ENCODE data around the gene DENND1A. TPM values are rescaled to one million over a fixed set of nuclear protein-coding genes. Genes with fewer than 3 reads are reported as not detected.
"Not testable (repeated sequence)": the region's sequence is repeated elsewhere in the genome, so short reads cannot be mapped to it uniquely, and the experiment has no call there.

The DENND1A gene, protein sequence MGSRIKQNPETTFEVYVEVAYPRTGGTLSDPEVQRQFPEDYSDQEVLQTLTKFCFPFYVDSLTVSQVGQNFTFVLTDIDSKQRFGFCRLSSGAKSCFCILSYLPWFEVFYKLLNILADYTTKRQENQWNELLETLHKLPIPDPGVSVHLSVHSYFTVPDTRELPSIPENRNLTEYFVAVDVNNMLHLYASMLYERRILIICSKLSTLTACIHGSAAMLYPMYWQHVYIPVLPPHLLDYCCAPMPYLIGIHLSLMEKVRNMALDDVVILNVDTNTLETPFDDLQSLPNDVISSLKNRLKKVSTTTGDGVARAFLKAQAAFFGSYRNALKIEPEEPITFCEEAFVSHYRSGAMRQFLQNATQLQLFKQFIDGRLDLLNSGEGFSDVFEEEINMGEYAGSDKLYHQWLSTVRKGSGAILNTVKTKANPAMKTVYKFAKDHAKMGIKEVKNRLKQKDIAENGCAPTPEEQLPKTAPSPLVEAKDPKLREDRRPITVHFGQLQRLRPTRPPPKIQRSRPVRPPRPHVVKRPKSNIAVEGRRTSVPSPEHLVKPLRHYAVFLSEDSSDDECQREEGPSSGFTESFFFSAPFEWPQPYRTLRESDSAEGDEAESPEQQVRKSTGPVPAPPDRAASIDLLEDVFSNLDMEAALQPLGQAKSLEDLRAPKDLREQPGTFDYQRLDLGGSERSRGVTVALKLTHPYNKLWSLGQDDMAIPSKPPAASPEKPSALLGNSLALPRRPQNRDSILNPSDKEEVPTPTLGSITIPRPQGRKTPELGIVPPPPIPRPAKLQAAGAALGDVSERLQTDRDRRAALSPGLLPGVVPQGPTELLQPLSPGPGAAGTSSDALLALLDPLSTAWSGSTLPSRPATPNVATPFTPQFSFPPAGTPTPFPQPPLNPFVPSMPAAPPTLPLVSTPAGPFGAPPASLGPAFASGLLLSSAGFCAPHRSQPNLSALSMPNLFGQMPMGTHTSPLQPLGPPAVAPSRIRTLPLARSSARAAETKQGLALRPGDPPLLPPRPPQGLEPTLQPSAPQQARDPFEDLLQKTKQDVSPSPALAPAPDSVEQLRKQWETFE
- 10 to 100 TPM; 12.2 to 14.5 TPM for total RNA-seq

DNA sequence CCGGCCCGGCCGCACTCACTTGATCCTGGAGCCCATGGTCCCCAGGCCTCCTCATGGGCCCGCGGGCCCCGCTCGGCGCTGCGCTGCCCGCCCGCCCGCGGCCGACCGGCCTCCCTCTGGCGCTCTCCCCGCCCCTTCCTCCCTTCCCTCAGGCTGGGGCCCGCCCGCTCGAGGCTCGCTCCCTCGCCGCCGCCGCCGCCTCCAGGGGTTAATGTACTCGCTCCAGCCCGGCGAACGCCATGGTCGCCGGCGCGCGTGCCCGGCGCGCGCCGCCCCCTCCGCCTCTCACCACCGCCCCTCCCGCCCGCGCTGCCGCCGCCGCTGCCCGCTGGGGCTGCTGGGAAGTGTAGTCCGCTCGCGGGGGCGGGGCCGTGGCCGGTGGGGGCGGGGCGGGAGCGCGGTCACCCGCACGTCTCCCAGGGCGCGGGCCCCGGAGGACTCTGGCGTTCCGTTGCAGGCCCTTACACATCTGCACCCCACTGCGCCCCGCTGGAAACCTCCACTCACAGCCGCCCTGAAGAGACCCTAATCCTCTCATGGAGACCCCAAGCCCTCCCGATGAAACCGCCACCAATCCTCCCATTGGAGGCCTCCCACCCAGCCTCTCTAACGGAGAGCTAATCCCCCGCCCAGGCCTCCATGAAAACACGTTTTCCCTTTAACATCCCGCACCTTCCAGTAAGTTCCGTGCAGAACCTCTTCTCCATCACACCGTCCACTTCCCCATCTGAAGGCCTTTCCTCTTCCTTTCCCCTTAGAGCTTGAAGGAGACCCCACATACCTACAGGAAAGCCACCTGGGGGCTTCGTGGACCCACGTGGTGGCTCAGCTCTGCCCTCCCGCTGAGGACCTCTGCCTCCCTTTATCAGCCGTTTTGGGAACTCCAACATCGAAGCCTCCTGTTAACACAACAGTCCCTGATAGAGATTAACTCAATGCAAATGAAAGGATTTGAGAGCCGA lies at the start of gene DENND1A:
Gene DENND1A (minus strand): TSS at position 257 of the 962 bp plus-strand sequence. CDS start 221 bp downstream, at position 36.
- H3K27me3 Mint-ChIP-seq: peaks cover 17% of the 10 kb centered on the region
- H3K4me3 Mint-ChIP-seq: peak within 1 kb of the TSS; percentile 78
- DNase-seq (peak; percentile 93), ATAC-seq (peak; percentile 91)
- CTCF ChIA-PET: no interaction called here
- H3K36me3 Mint-ChIP-seq: peaks cover 4% of the 10 kb centered on the region
- peak within 1 kb of the TSS; percentile 65 for H3K27ac Mint-ChIP-seq
- no peaks in the 10 kb centered on the region for H3K9me3 Mint-ChIP-seq (ENCODE audit: low read depth)
- H3K4me1 Mint-ChIP-seq: peaks cover 28% of the 10 kb centered on the region

DNA sequence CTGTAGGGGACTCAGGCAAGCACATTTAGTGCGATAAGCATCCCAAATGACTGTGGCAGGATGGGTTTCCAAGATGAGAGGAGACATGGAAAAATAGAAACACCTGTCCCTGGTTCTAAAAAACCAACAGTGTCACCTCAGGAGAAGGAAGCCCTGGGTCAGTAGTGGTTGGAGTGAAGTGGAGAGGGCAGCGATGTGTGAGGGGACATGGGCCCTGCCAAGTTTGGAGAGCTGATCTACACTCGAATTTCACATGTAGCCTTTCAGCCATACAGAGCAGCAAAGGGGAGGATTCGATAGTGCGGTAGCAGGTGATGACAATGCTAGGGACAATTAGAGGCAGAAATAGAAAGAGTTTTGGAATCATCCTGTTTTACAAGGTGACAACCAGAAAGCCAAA lies 49.1 kb upstream of the DENND1A start:
- ATAC-seq (no peak), DNase-seq (no peak)
- Mint-ChIP-seq H3K4me3 (no peak overlapping the region), H3K36me3 (no peaks in the 10 kb centered on the region), H3K4me1 (no peaks in the 10 kb centered on the region), H3K27me3 (peaks cover 37% of the 10 kb centered on the region), H3K27ac (no peak overlapping the region), H3K9me3 (ENCODE audit: low read depth) (no peaks in the 10 kb centered on the region)
- CTCF ChIA-PET: no interaction called here

DNA sequence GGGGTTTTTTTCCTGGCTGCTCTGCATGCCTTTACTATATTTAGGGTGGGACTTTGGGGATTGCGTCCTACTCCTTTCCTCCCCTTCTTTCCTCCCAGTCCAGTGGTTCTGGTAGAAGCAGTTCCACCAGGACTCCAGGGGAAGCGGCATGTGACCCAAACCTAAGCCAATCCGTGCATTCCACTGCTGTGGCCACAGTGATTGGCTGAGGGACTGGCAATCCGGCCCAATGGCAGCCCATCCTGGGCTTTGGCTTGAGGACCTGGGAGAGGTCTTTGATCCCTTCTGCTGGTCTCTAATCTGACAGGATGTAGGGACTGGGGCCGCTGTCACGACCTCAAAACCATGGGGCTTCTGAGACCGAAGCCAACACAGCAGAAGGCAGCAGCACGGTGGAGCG lies 46.7 kb upstream of the DENND1A start:
- not testable (repeated sequence) for H3K4me1 Mint-ChIP-seq; H3K27ac Mint-ChIP-seq; DNase-seq; H3K4me3 Mint-ChIP-seq; H3K36me3 Mint-ChIP-seq; H3K9me3 Mint-ChIP-seq (ENCODE audit: low read depth); ATAC-seq
- CTCF ChIA-PET: interaction anchor here (0.6 kb wide), 1 partner anchor 64 kb away, joined by 4 read pairs; no protein-coding TSS in a partner anchor
- H3K27me3 Mint-ChIP-seq: peaks cover 27% of the 10 kb centered on the region

DNA sequence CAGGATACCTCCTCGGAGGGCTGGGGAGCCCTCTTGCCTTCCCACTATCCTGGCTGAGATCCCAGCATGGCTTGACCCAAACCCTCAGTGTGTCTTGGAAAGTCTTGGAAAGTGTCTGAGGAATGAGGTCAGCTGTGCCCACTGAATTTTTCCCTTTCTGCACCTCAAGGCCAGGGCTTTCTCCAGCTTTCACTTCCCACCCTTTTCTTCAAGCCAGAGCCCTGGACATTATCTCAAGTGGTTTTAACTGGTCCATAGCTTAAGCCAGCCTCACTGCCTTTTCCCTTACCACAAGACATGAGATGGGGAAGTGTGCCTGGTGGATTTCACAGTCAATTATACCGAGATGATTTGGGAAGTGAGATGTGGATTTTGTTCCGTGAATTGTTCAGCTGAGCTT lies 45.9 kb upstream of the DENND1A start:
- H3K9me3 Mint-ChIP-seq (ENCODE audit: low read depth): no peaks in the 10 kb centered on the region
- ATAC-seq: no peak
- no peaks in the 10 kb centered on the region for H3K36me3 Mint-ChIP-seq
- no peaks in the 10 kb centered on the region for H3K4me1 Mint-ChIP-seq
- CTCF ChIA-PET: interaction anchor here (0.6 to 0.7 kb wide), 2 partner anchors 65 to 207 kb away, joined by 3 to 4 read pairs; no protein-coding TSS in a partner anchor
- DNase-seq: no peak
- H3K27ac Mint-ChIP-seq: no peak overlapping the region
- peaks cover 21% of the 10 kb centered on the region for H3K27me3 Mint-ChIP-seq
- H3K4me3 Mint-ChIP-seq: no peak overlapping the region

DNA sequence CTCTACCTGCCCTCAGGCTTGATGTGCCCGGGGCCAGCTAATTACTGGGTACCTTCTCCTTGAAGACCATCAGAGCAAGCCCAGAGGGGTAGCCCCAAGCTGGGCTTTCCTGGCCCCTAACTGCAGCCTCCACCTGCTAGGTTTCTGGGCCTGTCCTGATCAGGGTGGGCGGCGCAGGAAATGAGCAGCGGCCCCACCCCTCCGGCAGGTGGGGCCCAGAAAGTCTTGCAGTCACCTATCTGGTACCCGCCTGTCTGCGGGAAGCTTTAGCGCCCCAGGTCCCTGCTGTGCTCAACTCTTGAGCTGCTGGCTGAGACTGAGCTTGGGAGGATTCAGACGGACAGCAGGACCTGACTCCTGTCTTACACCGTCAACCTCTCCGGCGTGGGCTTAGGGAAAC lies 44.5 kb upstream of the DENND1A start:
- ATAC-seq: no peak
- no peak for DNase-seq
- Mint-ChIP-seq H3K36me3 (no peaks in the 10 kb centered on the region), H3K4me3 (no peak overlapping the region), H3K27me3 (peaks cover 10% of the 10 kb centered on the region), H3K4me1 (no peaks in the 10 kb centered on the region), H3K9me3 (ENCODE audit: low read depth) (no peaks in the 10 kb centered on the region), H3K27ac (no peak overlapping the region)
- CTCF ChIA-PET: no interaction called here

DNA sequence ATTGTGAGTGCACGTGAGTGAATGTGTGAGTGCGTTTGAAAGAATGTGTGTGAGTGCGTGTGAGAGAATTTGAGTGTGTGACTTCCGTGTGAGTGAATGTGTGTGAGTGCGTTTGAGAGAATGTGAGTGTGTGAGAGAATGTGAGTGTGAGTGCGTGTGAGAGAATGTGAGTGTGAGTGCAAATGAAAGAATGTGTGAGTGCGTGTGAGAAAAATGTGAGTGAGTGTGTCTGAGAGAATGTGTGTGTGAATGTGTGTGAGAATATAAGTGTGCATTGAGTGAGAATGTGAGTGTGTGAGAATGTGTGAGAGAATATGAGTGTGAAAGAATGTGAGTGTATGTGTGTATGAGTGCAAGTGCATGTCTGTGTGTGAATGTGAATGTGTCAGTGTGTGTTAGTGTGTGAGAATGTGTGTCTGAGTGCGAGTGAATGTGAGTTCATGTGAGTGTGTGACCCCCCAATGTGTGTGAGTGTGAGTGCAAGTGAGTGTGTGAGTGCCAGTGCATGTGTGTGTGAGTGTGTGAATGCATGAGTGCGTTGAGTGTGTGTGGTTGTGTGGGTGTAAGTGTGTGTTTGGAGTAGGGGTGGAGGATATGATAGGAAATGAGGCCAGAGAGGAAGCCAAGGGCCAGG lies 43.8 kb upstream of the DENND1A start:
- ATAC-seq (no peak), DNase-seq (no peak)
- Mint-ChIP-seq H3K36me3 (no peaks in the 10 kb centered on the region), H3K27me3 (peaks cover 3% of the 10 kb centered on the region), H3K9me3 (ENCODE audit: low read depth) (no peaks in the 10 kb centered on the region), H3K4me1 (no peaks in the 10 kb centered on the region), H3K27ac (no peak overlapping the region), H3K4me3 (no peak overlapping the region)
- CTCF ChIA-PET: no interaction called here

DNA sequence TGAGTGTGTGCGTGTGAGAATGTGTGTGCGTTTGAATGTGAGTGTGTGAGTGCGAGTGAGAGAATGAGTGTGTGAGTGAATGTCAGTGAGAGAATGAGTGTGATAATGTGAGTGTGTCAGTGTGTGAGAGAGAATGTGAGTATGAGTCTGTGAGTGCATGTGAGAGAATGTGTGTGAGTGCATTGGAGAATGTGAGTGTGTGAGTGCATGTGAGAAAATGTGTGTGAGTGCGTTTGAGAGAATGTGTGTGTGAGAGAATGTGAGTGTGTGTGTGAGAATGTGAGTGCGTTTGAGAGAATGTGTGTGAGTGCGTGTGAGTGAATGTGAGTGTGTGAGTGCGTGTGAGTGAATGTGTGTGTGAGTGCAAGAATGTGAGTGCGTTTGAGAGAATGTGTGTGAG lies 42.7 kb upstream of the DENND1A start:
- no peak for DNase-seq
- CTCF ChIA-PET: no interaction called here
- Mint-ChIP-seq H3K36me3 (no peaks in the 10 kb centered on the region), H3K27ac (no peak overlapping the region), H3K4me1 (no peaks in the 10 kb centered on the region), H3K4me3 (no peak overlapping the region), H3K27me3 (peaks cover 3% of the 10 kb centered on the region), H3K9me3 (ENCODE audit: low read depth) (no peaks in the 10 kb centered on the region)
- ATAC-seq: no peak

DNA sequence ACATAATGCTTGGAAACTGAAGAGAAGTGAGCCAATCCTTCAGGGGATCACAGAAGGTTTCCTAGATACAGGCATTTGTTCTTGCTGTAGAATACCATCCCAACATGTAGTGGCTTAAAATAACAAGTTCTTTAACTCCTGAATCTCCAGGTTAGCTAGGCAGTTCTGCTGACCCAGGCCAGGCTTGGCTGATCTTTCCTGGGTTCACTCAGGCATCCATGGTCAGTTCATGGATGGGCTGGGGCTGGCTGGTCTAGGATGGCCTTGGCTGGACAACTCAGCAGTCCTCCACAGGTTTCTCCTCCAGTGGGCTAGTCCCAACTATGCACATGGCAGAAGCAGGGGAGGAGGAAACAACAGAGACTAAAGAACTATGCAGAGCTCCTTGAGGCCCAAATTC lies 37.4 kb upstream of the DENND1A start:
- ATAC-seq (no peak), DNase-seq (no peak)
- Mint-ChIP-seq H3K4me3 (no peak overlapping the region), H3K36me3 (no peaks in the 10 kb centered on the region), H3K4me1 (peaks cover 8% of the 10 kb centered on the region), H3K27me3 (peaks cover 36% of the 10 kb centered on the region), H3K27ac (no peak overlapping the region), H3K9me3 (ENCODE audit: low read depth) (no peaks in the 10 kb centered on the region)
- CTCF ChIA-PET: no interaction called here

DNA sequence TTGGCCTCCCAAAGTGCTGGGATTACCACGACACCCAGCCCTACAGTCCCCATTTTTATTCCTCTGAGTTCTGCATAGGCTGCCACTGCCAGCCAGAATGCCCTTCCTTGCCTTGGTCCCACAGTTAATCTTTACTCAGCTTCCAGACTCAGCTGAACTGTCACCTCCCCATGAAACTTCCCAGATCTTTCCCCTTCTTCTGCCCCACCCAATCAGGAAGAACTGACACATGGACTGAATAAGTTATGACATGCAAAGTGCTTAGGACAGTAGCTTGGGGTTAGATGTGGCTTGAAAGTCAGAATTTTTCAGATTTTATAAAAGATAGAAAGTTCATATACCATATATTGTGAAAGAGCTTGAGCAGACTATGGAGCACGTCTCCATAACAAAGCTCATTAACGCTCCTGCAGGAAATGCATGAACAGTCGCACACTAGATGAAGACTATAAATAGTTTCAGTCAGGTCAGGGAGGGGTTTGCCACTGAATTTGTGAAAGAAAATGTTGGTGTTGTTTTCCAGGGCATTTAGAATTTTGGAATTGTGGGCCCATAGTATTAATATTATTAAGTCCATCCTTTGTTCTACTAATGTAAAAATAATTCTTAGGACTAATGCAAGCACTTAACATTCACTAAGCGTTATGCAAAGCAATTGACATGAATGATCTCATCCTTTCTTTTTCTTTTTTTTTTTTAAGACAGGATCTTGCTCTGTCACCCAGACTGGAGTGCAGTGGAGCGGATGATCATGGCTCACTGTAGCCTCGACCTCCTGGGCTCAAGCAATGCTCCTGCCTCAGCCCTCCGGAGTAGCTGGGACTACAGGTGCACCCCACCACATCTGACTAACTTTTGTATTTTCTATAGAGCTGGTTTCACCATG lies 36.1 kb upstream of the DENND1A start:
- Mint-ChIP-seq H3K27me3 (peaks cover 36% of the 10 kb centered on the region), H3K9me3 (ENCODE audit: low read depth) (no peaks in the 10 kb centered on the region), H3K4me3 (no peak overlapping the region), H3K27ac (no peak overlapping the region), H3K4me1 (peaks cover 8% of the 10 kb centered on the region), H3K36me3 (no peaks in the 10 kb centered on the region)
- CTCF ChIA-PET: interaction anchor here (1.3 kb wide), 1 partner anchor 13 kb away, joined by 3 read pairs; no protein-coding TSS in a partner anchor
- no peak for DNase-seq
- no peak for ATAC-seq

DNA sequence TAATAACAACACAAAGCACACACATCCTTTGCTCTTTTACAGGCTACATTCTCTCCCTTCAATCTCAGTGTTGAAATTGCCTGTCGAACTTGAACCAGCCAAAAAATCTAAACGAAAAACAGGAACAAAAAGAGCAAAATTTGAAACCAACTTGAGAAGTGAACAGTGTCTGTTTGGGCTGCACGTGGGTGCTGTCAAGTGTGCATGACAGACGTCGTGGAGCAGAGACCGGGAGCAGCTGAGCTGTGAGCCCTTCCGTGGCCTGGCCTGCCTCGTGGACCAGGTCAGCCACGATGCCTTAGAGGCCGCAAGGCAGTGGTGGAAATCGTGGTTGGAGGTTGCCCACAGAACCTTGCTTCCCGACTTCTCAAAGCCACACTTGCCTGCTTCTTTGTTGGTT lies 34.8 kb upstream of the DENND1A start:
- peaks cover 8% of the 10 kb centered on the region for H3K4me1 Mint-ChIP-seq
- no peak for DNase-seq
- H3K27ac Mint-ChIP-seq: no peak overlapping the region
- H3K36me3 Mint-ChIP-seq: no peaks in the 10 kb centered on the region
- ATAC-seq: no peak
- H3K4me3 Mint-ChIP-seq: no peak overlapping the region
- H3K9me3 Mint-ChIP-seq (ENCODE audit: low read depth): no peaks in the 10 kb centered on the region
- CTCF ChIA-PET: no interaction called here
- H3K27me3 Mint-ChIP-seq: peaks cover 43% of the 10 kb centered on the region

DNA sequence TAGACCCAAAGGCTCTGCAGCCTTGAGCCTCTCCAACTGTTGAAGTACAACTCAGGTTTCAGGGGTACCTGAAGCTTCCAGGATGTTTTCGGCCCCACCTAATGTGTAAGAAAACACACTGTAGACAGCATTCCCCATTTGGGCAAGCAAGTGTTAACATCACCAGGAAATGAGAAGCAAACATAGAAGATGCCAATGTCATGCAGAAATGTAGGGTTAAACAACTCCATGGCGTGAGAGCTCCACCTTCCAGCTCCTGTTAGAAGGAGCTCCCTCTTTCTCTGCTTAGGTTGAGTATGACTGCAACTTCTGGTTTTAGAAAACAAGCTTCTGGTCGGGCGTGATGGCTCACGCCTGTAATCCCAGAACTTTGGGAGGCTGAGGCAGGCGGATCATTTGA lies 31.0 kb upstream of the DENND1A start:
- DNase-seq (no peak), ATAC-seq (no peak)
- CTCF ChIA-PET: no interaction called here
- H3K4me1 Mint-ChIP-seq: peaks cover 8% of the 10 kb centered on the region
- H3K9me3 Mint-ChIP-seq (ENCODE audit: low read depth): no peaks in the 10 kb centered on the region
- H3K4me3 Mint-ChIP-seq: no peak overlapping the region
- no peaks in the 10 kb centered on the region for H3K36me3 Mint-ChIP-seq
- H3K27ac Mint-ChIP-seq: no peak overlapping the region
- peaks cover 49% of the 10 kb centered on the region for H3K27me3 Mint-ChIP-seq

DNA sequence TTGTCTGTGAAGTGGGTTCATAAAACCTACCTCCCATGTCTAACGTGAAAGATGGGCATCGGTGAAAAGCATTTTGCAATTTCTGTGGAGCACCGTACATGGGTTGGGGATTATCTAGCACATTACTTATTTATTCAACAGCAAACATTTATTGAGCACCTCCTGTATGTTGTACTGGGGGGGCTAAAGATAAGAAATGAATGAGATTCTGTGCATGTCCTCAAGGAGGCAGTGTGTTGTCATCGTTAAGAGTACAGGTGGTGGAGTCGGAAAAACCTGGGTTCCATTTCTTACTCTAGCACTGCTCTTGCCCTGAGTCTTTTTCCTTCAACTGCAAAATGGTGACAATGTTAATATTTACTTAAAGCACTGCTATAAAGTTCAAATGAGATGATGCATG lies 30.4 kb upstream of the DENND1A start:
- Mint-ChIP-seq H3K4me1 (peaks cover 8% of the 10 kb centered on the region), H3K9me3 (ENCODE audit: low read depth) (no peaks in the 10 kb centered on the region), H3K27me3 (peaks cover 43% of the 10 kb centered on the region), H3K36me3 (no peaks in the 10 kb centered on the region), H3K27ac (no peak overlapping the region), H3K4me3 (no peak overlapping the region)
- CTCF ChIA-PET: no interaction called here
- DNase-seq (no peak), ATAC-seq (no peak)
